HEK293 (cell line): ENCODE data around the gene CHST15.

Experiments used
- CTCF ChIP-seq: fragments of 450-650 bp; formaldehyde crosslinking; IDR thresholded peaks from 2 replicates; pipeline ENCODE4 v1.5.1; 2016; ENCODE audit warnings: missing biosample characterization, missing genetic modification characterization
- KLF10 ChIP-seq: fragments of 450-650 bp; IDR thresholded peaks from 2 replicates; pipeline ENCODE4 v1.5.1; 2018; ENCODE audit warnings: missing biosample characterization, mild to moderate bottlenecking, missing genetic modification characterization
- ZBTB11 ChIP-seq: fragments of 450-650 bp; formaldehyde crosslinking; conservative IDR thresholded peaks from 2 replicates; pipeline ENCODE4 v1.5.1; 2016; ENCODE audit warnings: low read depth, missing biosample characterization, missing genetic modification characterization
- ZBTB8A ChIP-seq: fragments of 450-650 bp; formaldehyde crosslinking; IDR thresholded peaks from 2 replicates; pipeline ENCODE4 v1.5.1; 2016; ENCODE audit warnings: missing biosample characterization, missing genetic modification characterization
- ZNF10 ChIP-seq: fragments of 450-650 bp; formaldehyde crosslinking; IDR thresholded peaks from 2 replicates; pipeline ENCODE4 v1.5.1; 2017; ENCODE audit warnings: missing biosample characterization, missing genetic modification characterization
- ZNF140 ChIP-seq: fragments of 450-650 bp; formaldehyde crosslinking; IDR thresholded peaks from 2 replicates; pipeline ENCODE4 v1.5.1; 2016; ENCODE audit warnings: missing biosample characterization, missing genetic modification characterization
- ZNF157 ChIP-seq: fragments of 450-650 bp; formaldehyde crosslinking; IDR thresholded peaks from 2 replicates; pipeline ENCODE4 v1.5.1; 2016; ENCODE audit warnings: missing biosample characterization, missing genetic modification characterization
- ZNF16 ChIP-seq: fragments of 450-650 bp; formaldehyde crosslinking; IDR thresholded peaks from 2 replicates; pipeline ENCODE4 v1.5.1; 2016; ENCODE audit warnings: low read depth, missing biosample characterization, missing genetic modification characterization
- ZNF26 ChIP-seq: fragments of 450-650 bp; formaldehyde crosslinking; IDR thresholded peaks from 2 replicates; pipeline ENCODE4 v1.5.1; 2016; ENCODE audit warnings: missing biosample characterization, missing genetic modification characterization
- ZNF280C ChIP-seq: fragments of 450-650 bp; formaldehyde crosslinking; IDR thresholded peaks from 2 replicates; pipeline ENCODE4 v1.5.1; 2016; ENCODE audit warnings: missing biosample characterization, missing genetic modification characterization
- ZNF362 ChIP-seq: fragments of 450-650 bp; formaldehyde crosslinking; IDR thresholded peaks from 2 replicates; pipeline ENCODE4 v1.5.1; 2016; ENCODE audit warnings: missing biosample characterization, missing genetic modification characterization
- ZNF416 ChIP-seq: fragments of 450-650 bp; formaldehyde crosslinking; IDR thresholded peaks from 2 replicates; pipeline ENCODE4 v1.5.1; 2016; ENCODE audit warnings: missing biosample characterization, missing genetic modification characterization
- ZNF670 ChIP-seq: fragments of 450-650 bp; formaldehyde crosslinking; IDR thresholded peaks from 2 replicates; pipeline ENCODE4 v1.5.1; 2016; ENCODE audit warnings: missing biosample characterization, missing genetic modification characterization, low read depth

- TF ChIP-seq ZNF416 (no peak), CTCF (tag by site-specific recombination) (no peak), ZNF26 (no peak), ZNF10 (tag by site-specific recombination) (no peak), ZNF670 (no peak), ZNF362 (tag by site-specific recombination) (no peak), ZBTB11 (tag by site-specific recombination) (no peak), KLF10 (tag by site-specific recombination) (no peak), ZBTB8A (tag by site-specific recombination) (no peak), ZNF280C (tag by site-specific recombination) (no peak), ZNF16 (no peak), ZNF157 (tag by site-specific recombination) (no peak), ZNF140 (tag by site-specific recombination) (no peak)
These were observed 1.7 kb upstream of the CHST15 start for GRCh38 chr10:124095096-124095495.
